Measurements from ENCODE around the gene PRC1.

Gene PRC1

GRCh38 chr15:90967206-90967605 lies 27.1 kb downstream of the PRC1 start:
- Histone ChIP-seq H3K36me3 (ENCODE audit: control insufficient read depth, insufficient read depth, low read length) (peaks cover 27% of the 10 kb centered on the region), H3K4me1 (ENCODE audit: control insufficient read depth, low read depth, low read length) (no peaks in the 10 kb centered on the region), H2BK5ac (ENCODE audit: low read length) (no peak overlapping the region), H3K4ac (ENCODE audit: low read depth, low read length) (no peak overlapping the region), H3K18ac (ENCODE audit: low read length) (no peak overlapping the region), H4K5ac (ENCODE audit: low read length) (no peak overlapping the region), H2BK120ac (ENCODE audit: low read depth, low read length) (no peak overlapping the region), H3K27ac (ENCODE audit: low read depth, low read length) (no peak overlapping the region), H4K8ac (ENCODE audit: low read depth, low read length) (no peak overlapping the region), H3K9ac (ENCODE audit: low read length) (no peak overlapping the region), H3K79me1 (ENCODE audit: low read length) (no peaks in the 10 kb centered on the region), H3K4me3 (ENCODE audit: low read length) (no peak overlapping the region), H3K23ac (ENCODE audit: low read length) (no peak overlapping the region), H2BK15ac (replicated peaks; ENCODE audit: low read depth) (no peak overlapping the region), H2AK5ac (ENCODE audit: low read length) (no peak overlapping the region), H3K4me2 (ENCODE audit: low read length) (no peak overlapping the region), H3K27me3 (ENCODE audit: insufficient read depth, low read length, poor library complexity) (no peaks in the 10 kb centered on the region), H3K56ac (ENCODE audit: low read length) (no peak overlapping the region), H3K79me2 (ENCODE audit: control insufficient read depth, insufficient read depth, low read length) (no peaks in the 10 kb centered on the region)
- WGBS (ENCODE audit: extremely low coverage, insufficient coverage, low lambda C conversion rate): no CpG with 5 or more reads among the region's 5 CpGs
- DNase-seq: no peak

- Histone ChIP-seq H2BK120ac (ENCODE audit: low read depth, low read length) (no peak overlapping the region), H4K5ac (ENCODE audit: low read length) (no peak overlapping the region), H2BK15ac (replicated peaks; ENCODE audit: low read depth) (no peak overlapping the region), H3K27ac (ENCODE audit: low read depth, low read length) (no peak overlapping the region), H3K4me3 (ENCODE audit: low read length) (no peak overlapping the region), H3K79me2 (ENCODE audit: control insufficient read depth, insufficient read depth, low read length) (no peaks in the 10 kb centered on the region), H3K18ac (ENCODE audit: low read length) (no peak overlapping the region), H4K8ac (ENCODE audit: low read depth, low read length) (no peak overlapping the region), H3K4ac (ENCODE audit: low read depth, low read length) (no peak overlapping the region), H2BK5ac (ENCODE audit: low read length) (no peak overlapping the region), H2AK5ac (ENCODE audit: low read length) (no peak overlapping the region), H3K4me1 (ENCODE audit: control insufficient read depth, low read depth, low read length) (no peaks in the 10 kb centered on the region), H3K27me3 (ENCODE audit: insufficient read depth, low read length, poor library complexity) (no peaks in the 10 kb centered on the region), H3K4me2 (ENCODE audit: low read length) (no peak overlapping the region), H3K56ac (ENCODE audit: low read length) (no peak overlapping the region), H3K23ac (ENCODE audit: low read length) (no peak overlapping the region), H3K79me1 (ENCODE audit: low read length) (no peaks in the 10 kb centered on the region), H3K9ac (ENCODE audit: low read length) (no peak overlapping the region), H3K36me3 (ENCODE audit: control insufficient read depth, insufficient read depth, low read length) (peaks cover 27% of the 10 kb centered on the region)
- WGBS (ENCODE audit: extremely low coverage, insufficient coverage, low lambda C conversion rate): no CpG with 5 or more reads among the region's 9 CpGs
- DNase-seq: no peak
These were observed 28.1 kb downstream of the PRC1 start for GRCh38 chr15:90966262-90966661.

DNA sequence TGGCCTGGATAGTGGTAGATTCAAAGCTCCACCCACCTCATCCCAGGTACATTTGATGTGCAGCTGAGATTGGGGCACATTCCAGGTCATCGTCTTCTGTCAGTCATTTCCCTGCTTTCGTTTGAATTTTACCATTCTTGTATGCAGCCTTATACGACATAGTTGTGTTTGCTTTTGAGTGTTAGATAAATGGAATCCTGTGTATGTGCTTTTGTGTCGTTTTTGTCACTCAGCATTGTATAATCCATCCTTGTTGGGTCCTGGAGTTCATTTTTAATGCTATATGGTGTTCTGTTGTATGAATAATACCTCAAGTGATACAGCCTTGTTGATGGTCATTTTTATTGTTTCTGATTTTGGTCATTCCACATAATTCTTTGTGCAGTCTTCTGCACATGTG lies 32.3 kb downstream of the PRC1 start:
- H3K18ac ChIP-seq (ENCODE audit: low read length): no peak overlapping the region
- no CpG with 5 or more reads among the region's 4 CpGs for WGBS (ENCODE audit: extremely low coverage, insufficient coverage, low lambda C conversion rate)
- H2AK5ac ChIP-seq (ENCODE audit: low read length): no peak overlapping the region
- H3K27ac ChIP-seq (ENCODE audit: low read depth, low read length): no peak overlapping the region
- H3K4ac ChIP-seq (ENCODE audit: low read depth, low read length): no peak overlapping the region
- no peak overlapping the region for H2BK5ac ChIP-seq (ENCODE audit: low read length)
- no peaks in the 10 kb centered on the region for H3K79me2 ChIP-seq (ENCODE audit: control insufficient read depth, insufficient read depth, low read length)
- no peaks in the 10 kb centered on the region for H3K4me1 ChIP-seq (ENCODE audit: control insufficient read depth, low read depth, low read length)
- no peak overlapping the region for H3K4me2 ChIP-seq (ENCODE audit: low read length)
- H3K56ac ChIP-seq (ENCODE audit: low read length): no peak overlapping the region
- no peak overlapping the region for H4K8ac ChIP-seq (ENCODE audit: low read depth, low read length)
- H2BK15ac ChIP-seq (replicated peaks; ENCODE audit: low read depth): no peak overlapping the region
- no peak overlapping the region for H3K4me3 ChIP-seq (ENCODE audit: low read length)
- H3K79me1 ChIP-seq (ENCODE audit: low read length): peaks cover 2% of the 10 kb centered on the region
- no peak for DNase-seq
- no peaks in the 10 kb centered on the region for H3K27me3 ChIP-seq (ENCODE audit: insufficient read depth, low read length, poor library complexity)
- no peak overlapping the region for H3K23ac ChIP-seq (ENCODE audit: low read length)
- no peak overlapping the region for H2BK120ac ChIP-seq (ENCODE audit: low read depth, low read length)
- H3K9ac ChIP-seq (ENCODE audit: low read length): no peak overlapping the region
- peaks cover 7% of the 10 kb centered on the region for H3K36me3 ChIP-seq (ENCODE audit: control insufficient read depth, insufficient read depth, low read length)
- no peak overlapping the region for H4K5ac ChIP-seq (ENCODE audit: low read length)

GRCh38 chr15:90960298-90961091 lies 33.8 kb downstream of the PRC1 start:
- H4K5ac ChIP-seq (ENCODE audit: low read length): no peak overlapping the region
- H2BK5ac ChIP-seq (ENCODE audit: low read length): no peak overlapping the region
- H3K56ac ChIP-seq (ENCODE audit: low read length): no peak overlapping the region
- H3K4me2 ChIP-seq (ENCODE audit: low read length): no peak overlapping the region
- no peak overlapping the region for H2BK120ac ChIP-seq (ENCODE audit: low read depth, low read length)
- no peak overlapping the region for H2AK5ac ChIP-seq (ENCODE audit: low read length)
- no peaks in the 10 kb centered on the region for H3K79me2 ChIP-seq (ENCODE audit: control insufficient read depth, insufficient read depth, low read length)
- H2BK15ac ChIP-seq (replicated peaks; ENCODE audit: low read depth): no peak overlapping the region
- no CpG with 5 or more reads among the region's 20 CpGs for WGBS (ENCODE audit: extremely low coverage, insufficient coverage, low lambda C conversion rate)
- no peak overlapping the region for H3K23ac ChIP-seq (ENCODE audit: low read length)
- no peak overlapping the region for H3K9ac ChIP-seq (ENCODE audit: low read length)
- H3K4ac ChIP-seq (ENCODE audit: low read depth, low read length): no peak overlapping the region
- no peak overlapping the region for H3K4me3 ChIP-seq (ENCODE audit: low read length)
- no peak overlapping the region for H4K8ac ChIP-seq (ENCODE audit: low read depth, low read length)
- DNase-seq: no peak
- peaks cover 2% of the 10 kb centered on the region for H3K36me3 ChIP-seq (ENCODE audit: control insufficient read depth, insufficient read depth, low read length)
- no peak overlapping the region for H3K27ac ChIP-seq (ENCODE audit: low read depth, low read length)
- peaks cover 3% of the 10 kb centered on the region for H3K4me1 ChIP-seq (ENCODE audit: control insufficient read depth, low read depth, low read length)
- no peak overlapping the region for H3K18ac ChIP-seq (ENCODE audit: low read length)
- H3K79me1 ChIP-seq (ENCODE audit: low read length): peaks cover 2% of the 10 kb centered on the region
- no peaks in the 10 kb centered on the region for H3K27me3 ChIP-seq (ENCODE audit: insufficient read depth, low read length, poor library complexity)

GRCh38 chr15:90959894-90960293 lies 34.4 kb downstream of the PRC1 start:
- DNase-seq: no peak
- Histone ChIP-seq H3K18ac (ENCODE audit: low read length) (no peak overlapping the region), H3K4me3 (ENCODE audit: low read length) (no peak overlapping the region), H3K23ac (ENCODE audit: low read length) (no peak overlapping the region), H4K8ac (ENCODE audit: low read depth, low read length) (no peak overlapping the region), H3K4ac (ENCODE audit: low read depth, low read length) (no peak overlapping the region), H4K5ac (ENCODE audit: low read length) (no peak overlapping the region), H3K27me3 (ENCODE audit: insufficient read depth, low read length, poor library complexity) (no peaks in the 10 kb centered on the region), H3K56ac (ENCODE audit: low read length) (no peak overlapping the region), H3K79me2 (ENCODE audit: control insufficient read depth, insufficient read depth, low read length) (no peaks in the 10 kb centered on the region), H3K4me1 (ENCODE audit: control insufficient read depth, low read depth, low read length) (peaks cover 3% of the 10 kb centered on the region), H2BK5ac (ENCODE audit: low read length) (no peak overlapping the region), H2AK5ac (ENCODE audit: low read length) (no peak overlapping the region), H3K27ac (ENCODE audit: low read depth, low read length) (no peak overlapping the region), H3K36me3 (ENCODE audit: control insufficient read depth, insufficient read depth, low read length) (peaks cover 2% of the 10 kb centered on the region), H2BK120ac (ENCODE audit: low read depth, low read length) (no peak overlapping the region), H3K4me2 (ENCODE audit: low read length) (no peak overlapping the region), H3K9ac (ENCODE audit: low read length) (no peak overlapping the region), H3K79me1 (ENCODE audit: low read length) (peaks cover 2% of the 10 kb centered on the region), H2BK15ac (replicated peaks; ENCODE audit: low read depth) (no peak overlapping the region)
- WGBS (ENCODE audit: extremely low coverage, insufficient coverage, low lambda C conversion rate): no CpG with 5 or more reads among the region's 5 CpGs

Measured in mesendoderm (in vitro differentiated cells).